Measurements from ENCODE around the gene FCHSD2. TPM values are rescaled to one million over a fixed set of nuclear protein-coding genes. Genes with fewer than 3 reads are reported as not detected.

The FCHSD2 gene
- total and polyA plus RNA-seq, 4 donors = 7.6 to 18.7 (median 9.9) TPM

- 91% methylated on average over 4 of the region's 4 CpGs for WGBS
- Histone ChIP-seq H3K27ac (ENCODE audit: low read depth in 1 of 2, low read length in 2 of 2) (no peak overlapping the region), H3K27me3 (ENCODE audit: control insufficient read depth in 4 of 4, insufficient read depth in 4 of 4, low read length in 3 of 4) (no peaks in the 10 kb centered on the region), H3K9me3 (ENCODE audit: control insufficient read depth in 4 of 4, low read length in 3 of 4) (no peaks in the 10 kb centered on the region), H3K4me1 (ENCODE audit: control insufficient read depth in 4 of 4, insufficient read depth in 4 of 4, low read length in 3 of 4) (peaks cover 0 to 4% (median 0%) of the 10 kb centered on the region in 4 donors), H3K9ac (ENCODE audit: low read depth in 1 of 2, low read length in 2 of 2) (no peak overlapping the region), H3K4me3 (ENCODE audit: low read depth in 1 of 3, low read length in 3 of 3) (no peak overlapping the region), H3K36me3 (ENCODE audit: control insufficient read depth in 4 of 4, insufficient read depth in 3 of 4, low read depth in 1 of 4, low read length in 3 of 4) (peaks cover 9 to 54% (median 35%) of the 10 kb centered on the region in 4 donors)
- TF ChIP-seq, protein P1, sequence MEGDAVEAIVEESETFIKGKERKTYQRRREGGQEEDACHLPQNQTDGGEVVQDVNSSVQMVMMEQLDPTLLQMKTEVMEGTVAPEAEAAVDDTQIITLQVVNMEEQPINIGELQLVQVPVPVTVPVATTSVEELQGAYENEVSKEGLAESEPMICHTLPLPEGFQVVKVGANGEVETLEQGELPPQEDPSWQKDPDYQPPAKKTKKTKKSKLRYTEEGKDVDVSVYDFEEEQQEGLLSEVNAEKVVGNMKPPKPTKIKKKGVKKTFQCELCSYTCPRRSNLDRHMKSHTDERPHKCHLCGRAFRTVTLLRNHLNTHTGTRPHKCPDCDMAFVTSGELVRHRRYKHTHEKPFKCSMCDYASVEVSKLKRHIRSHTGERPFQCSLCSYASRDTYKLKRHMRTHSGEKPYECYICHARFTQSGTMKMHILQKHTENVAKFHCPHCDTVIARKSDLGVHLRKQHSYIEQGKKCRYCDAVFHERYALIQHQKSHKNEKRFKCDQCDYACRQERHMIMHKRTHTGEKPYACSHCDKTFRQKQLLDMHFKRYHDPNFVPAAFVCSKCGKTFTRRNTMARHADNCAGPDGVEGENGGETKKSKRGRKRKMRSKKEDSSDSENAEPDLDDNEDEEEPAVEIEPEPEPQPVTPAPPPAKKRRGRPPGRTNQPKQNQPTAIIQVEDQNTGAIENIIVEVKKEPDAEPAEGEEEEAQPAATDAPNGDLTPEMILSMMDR (IDR thresholded peaks at IDR 0.05; ENCODE audit: low read depth, low read length, missing input control) = no peak
- TF ChIP-seq JUND (IDR thresholded peaks at IDR 0.05) (no peak), HNF4A (conservative IDR thresholded peaks at IDR 0.05) (no peak), RXRA (IDR thresholded peaks at IDR 0.05) (no peak), FOXA2 (IDR thresholded peaks at IDR 0.05) (no peak), NR2F2 (IDR thresholded peaks at IDR 0.05) (no peak), RAD21 (IDR thresholded peaks at IDR 0.05) (no peak), FOXA1 (IDR thresholded peaks at IDR 0.05) (no peak)
- TF ChIP-seq, protein P2, sequence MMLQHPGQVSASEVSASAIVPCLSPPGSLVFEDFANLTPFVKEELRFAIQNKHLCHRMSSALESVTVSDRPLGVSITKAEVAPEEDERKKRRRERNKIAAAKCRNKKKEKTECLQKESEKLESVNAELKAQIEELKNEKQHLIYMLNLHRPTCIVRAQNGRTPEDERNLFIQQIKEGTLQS (IDR thresholded peaks at IDR 0.05) = no peak
- DNase-seq (ENCODE audit: low spot score) = no peak
Measured at GRCh38 chr11:72838691-72839305, 303.3 kb downstream of the FCHSD2 start.

GRCh38 chr11:72836111-72836510 is 306.0 kb downstream of the FCHSD2 start:
- H3K4me3 ChIP-seq (ENCODE audit: low read depth in 1 of 3, low read length in 3 of 3) = no peak overlapping the region
- DNase-seq (ENCODE audit: low spot score) = no peak
- no peak overlapping the region for H3K9ac ChIP-seq (ENCODE audit: low read depth in 1 of 2, low read length in 2 of 2)
- H3K9me3 ChIP-seq (ENCODE audit: control insufficient read depth in 4 of 4, low read length in 3 of 4) = no peaks in the 10 kb centered on the region
- peaks cover 7 to 33% (median 19%) of the 10 kb centered on the region in 4 donors for H3K36me3 ChIP-seq (ENCODE audit: control insufficient read depth in 4 of 4, insufficient read depth in 3 of 4, low read depth in 1 of 4, low read length in 3 of 4)
- no peak for TF ChIP-seq GABPA (IDR thresholded peaks at IDR 0.05 in 1 of 2, conservative IDR thresholded peaks at IDR 0.05 in 1 of 2)
- peak; percentile 88 for TF ChIP-seq NR2F2 (IDR thresholded peaks at IDR 0.05)
- TF ChIP-seq, protein P3, sequence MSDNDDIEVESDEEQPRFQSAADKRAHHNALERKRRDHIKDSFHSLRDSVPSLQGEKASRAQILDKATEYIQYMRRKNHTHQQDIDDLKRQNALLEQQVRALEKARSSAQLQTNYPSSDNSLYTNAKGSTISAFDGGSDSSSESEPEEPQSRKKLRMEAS (IDR thresholded peaks at IDR 0.05) = peak; percentile 47
- TF ChIP-seq, protein P2 (IDR thresholded peaks at IDR 0.05) = no peak
- TF ChIP-seq RAD21 (IDR thresholded peaks at IDR 0.05) = no peak
- TF ChIP-seq EGR1 (IDR thresholded peaks at IDR 0.05; ENCODE audit: low read depth in 2 of 2) = no peak
- TF ChIP-seq RXRA (IDR thresholded peaks at IDR 0.05) = peak; percentile 48 to 52
- peak; percentile 52 for TF ChIP-seq SP1 (IDR thresholded peaks at IDR 0.05)
- TF ChIP-seq YY1 (IDR thresholded peaks at IDR 0.05) = no peak
- no peak for TF ChIP-seq JUND (IDR thresholded peaks at IDR 0.05)
- peak overlapping the region; percentile 27 to 69 for H3K27ac ChIP-seq (ENCODE audit: low read depth in 1 of 2, low read length in 2 of 2)
- H3K27me3 ChIP-seq (ENCODE audit: control insufficient read depth in 4 of 4, insufficient read depth in 4 of 4, low read length in 3 of 4) = no peaks in the 10 kb centered on the region
- 72% methylated on average over 4 of the region's 4 CpGs for WGBS
- peaks cover 0 to 11% (median 7%) of the 10 kb centered on the region in 4 donors for H3K4me1 ChIP-seq (ENCODE audit: control insufficient read depth in 4 of 4, insufficient read depth in 4 of 4, low read length in 3 of 4)

GRCh38 chr11:72834905-72835304 is 307.2 kb downstream of the FCHSD2 start:
- Histone ChIP-seq H3K36me3 (ENCODE audit: control insufficient read depth in 4 of 4, insufficient read depth in 3 of 4, low read depth in 1 of 4, low read length in 3 of 4) (peaks cover 4 to 21% (median 14%) of the 10 kb centered on the region in 4 donors), H3K4me1 (ENCODE audit: control insufficient read depth in 4 of 4, insufficient read depth in 4 of 4, low read length in 3 of 4) (peaks cover 0 to 11% (median 7%) of the 10 kb centered on the region in 4 donors), H3K9me3 (ENCODE audit: control insufficient read depth in 4 of 4, low read length in 3 of 4) (no peaks in the 10 kb centered on the region), H3K4me3 (ENCODE audit: low read depth in 1 of 3, low read length in 3 of 3) (no peak overlapping the region), H3K27ac (ENCODE audit: low read depth in 1 of 2, low read length in 2 of 2) (peak overlapping the region; percentile 69), H3K27me3 (ENCODE audit: control insufficient read depth in 4 of 4, insufficient read depth in 4 of 4, low read length in 3 of 4) (no peaks in the 10 kb centered on the region), H3K9ac (ENCODE audit: low read depth in 1 of 2, low read length in 2 of 2) (no peak overlapping the region)
- DNase-seq (ENCODE audit: low spot score) = no peak
- TF ChIP-seq, protein P4, sequence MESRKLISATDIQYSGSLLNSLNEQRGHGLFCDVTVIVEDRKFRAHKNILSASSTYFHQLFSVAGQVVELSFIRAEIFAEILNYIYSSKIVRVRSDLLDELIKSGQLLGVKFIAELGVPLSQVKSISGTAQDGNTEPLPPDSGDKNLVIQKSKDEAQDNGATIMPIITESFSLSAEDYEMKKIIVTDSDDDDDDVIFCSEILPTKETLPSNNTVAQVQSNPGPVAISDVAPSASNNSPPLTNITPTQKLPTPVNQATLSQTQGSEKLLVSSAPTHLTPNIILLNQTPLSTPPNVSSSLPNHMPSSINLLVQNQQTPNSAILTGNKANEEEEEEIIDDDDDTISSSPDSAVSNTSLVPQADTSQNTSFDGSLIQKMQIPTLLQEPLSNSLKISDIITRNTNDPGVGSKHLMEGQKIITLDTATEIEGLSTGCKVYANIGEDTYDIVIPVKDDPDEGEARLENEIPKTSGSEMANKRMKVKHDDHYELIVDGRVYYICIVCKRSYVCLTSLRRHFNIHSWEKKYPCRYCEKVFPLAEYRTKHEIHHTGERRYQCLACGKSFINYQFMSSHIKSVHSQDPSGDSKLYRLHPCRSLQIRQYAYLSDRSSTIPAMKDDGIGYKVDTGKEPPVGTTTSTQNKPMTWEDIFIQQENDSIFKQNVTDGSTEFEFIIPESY (IDR thresholded peaks at IDR 0.05) = no peak
- peak in 1 of 2 donors; percentile 21 for TF ChIP-seq GABPA (IDR thresholded peaks at IDR 0.05 in 1 of 2, conservative IDR thresholded peaks at IDR 0.05 in 1 of 2)
- TF ChIP-seq, protein P1 (IDR thresholded peaks at IDR 0.05; ENCODE audit: low read depth, low read length, missing input control) = no peak
- TF ChIP-seq, protein P3 (IDR thresholded peaks at IDR 0.05) = no peak
- 72% methylated on average over 5 of the region's 5 CpGs for WGBS

All from liver (tissue), 9 donors.